Activated T-helper 1 cell treated with Interleukin-2 at 50 U/mL for 16 hours (primary cell): Measurements from ENCODE around the gene FAM240A.

ENCODE experiments used
- DNase-seq: peaks from one replicate; pipeline ENCODE4 v3.0.0-alpha.2; 2020; ENCODE audit warnings: low read depth

Gene FAM240A

GRCh38 chr3:46662771-46663551 lies 50.6 kb downstream of the FAM240A start:
- DNase-seq: no peak

GRCh38 chr3:46663591-46664135 lies 51.3 kb downstream of the FAM240A start:
- DNase-seq: no peak

- DNase-seq: no peak
These were observed 52.1 kb downstream of the FAM240A start for GRCh38 chr3:46664188-46664970.

- no peak for DNase-seq
These were observed 52.8 kb downstream of the FAM240A start for GRCh38 chr3:46664971-46665762.

- no peak for DNase-seq
These were observed 53.6 kb downstream of the FAM240A start for GRCh38 chr3:46665763-46666452.

GRCh38 chr3:46666453-46666845 lies 54.1 kb downstream of the FAM240A start:
- DNase-seq: no peak

GRCh38 chr3:46667061-46667621 lies 54.8 kb downstream of the FAM240A start:
- DNase-seq: no peak

- no peak for DNase-seq
These were observed 55.3 kb downstream of the FAM240A start for GRCh38 chr3:46667657-46668056.

GRCh38 chr3:46668116-46668515 lies 55.8 kb downstream of the FAM240A start:
- DNase-seq: no peak

GRCh38 chr3:46668591-46668990 lies 56.3 kb downstream of the FAM240A start:
- DNase-seq: no peak

- no peak for DNase-seq
These were observed 57.1 kb downstream of the FAM240A start for GRCh38 chr3:46669191-46669999.

GRCh38 chr3:46670000-46670890 lies 57.9 kb downstream of the FAM240A start:
- no peak for DNase-seq

GRCh38 chr3:46670891-46671427 lies 58.6 kb downstream of the FAM240A start:
- no peak for DNase-seq

- no peak for DNase-seq
These were observed 59.4 kb downstream of the FAM240A start for GRCh38 chr3:46671541-46672348.

- no peak for DNase-seq
These were observed 60.0 kb downstream of the FAM240A start for GRCh38 chr3:46672349-46672695.

- DNase-seq: no peak
These were observed 61.1 kb downstream of the FAM240A start for GRCh38 chr3:46673151-46674030.
